CD4-positive, alpha-beta memory T cell (primary cell): ENCODE measurements around the gene RAB4A. TPM values are rescaled to one million over a fixed set of nuclear protein-coding genes. Genes with fewer than 3 reads are reported as not detected.

Source experiments
- CTCF ChIA-PET: fragments of 350-600 bp; sonication (Branson Sonifier 250); formaldehyde crosslinking; loops from one replicate; lab custom pipeline; 2021; ENCODE audit warnings: inconsistent platforms; ENCODE audit not compliant: partially characterized antibody; lab: Charles Lee
- POLR2A ChIA-PET: fragments of 350-600 bp; sonication (Branson Sonifier 250); formaldehyde crosslinking; loops from one replicate; lab custom pipeline; 2021; ENCODE audit not compliant: partially characterized antibody; lab: Charles Lee
- DNase-seq, 5 donors: peaks; one replicate each; pipeline versions ENCODE4 v3.0.0 to v3.0.0-alpha.2; 2020 to 2022; ENCODE audit warnings: mixed read lengths in 1 of 5
- H3K27ac ChIP-seq: one replicate; pipeline ENCODE4 v1.7.0; 2013; ENCODE audit warnings: low read depth, low read length
- H3K27me3 ChIP-seq: 2 replicates; pipeline ENCODE4 v1.7.0; 2013; ENCODE audit warnings: mild to moderate bottlenecking, low read length, moderate library complexity; ENCODE audit not compliant: insufficient read depth
- H3K36me3 ChIP-seq: 2 replicates; pipeline ENCODE4 v1.7.0; 2013; ENCODE audit warnings: mild to moderate bottlenecking, low read length, moderate library complexity; ENCODE audit not compliant: insufficient read depth
- H3K4me1 ChIP-seq: 2 replicates; pipeline ENCODE4 v1.7.0; 2013; ENCODE audit warnings: mild to moderate bottlenecking, low read length, moderate library complexity; ENCODE audit not compliant: insufficient read depth
- H3K4me3 ChIP-seq, 2 donors: one replicate each; pipeline ENCODE4 v1.7.0; 2013; ENCODE audit warnings: low read length in 2 of 2, mild to moderate bottlenecking in 1 of 2
- H3K9me3 ChIP-seq, 2 donors: one replicate each; pipeline ENCODE4 v1.7.0; 2013; ENCODE audit warnings: low read length in 2 of 2, control low read depth in 1 of 2; ENCODE audit not compliant: control insufficient read depth in 1 of 2
- H3K27ac Mint-ChIP-seq, 7 donors: one replicate each; pipeline ENCODE4 v1.8.0; 2020 to 2021; ENCODE audit warnings: mixed read lengths in 7 of 7, mild to moderate bottlenecking in 6 of 7, inconsistent platforms in 3 of 7, moderate library complexity in 3 of 7
- H3K27me3 Mint-ChIP-seq, 2 donors: one replicate each; pipeline ENCODE4 v1.8.0; 2020 to 2021; ENCODE audit warnings: mixed read lengths in 2 of 2
- H3K36me3 Mint-ChIP-seq, 2 donors: one replicate each; pipeline ENCODE4 v1.8.0; 2020 to 2021; ENCODE audit warnings: mixed read lengths in 2 of 2, inconsistent platforms in 1 of 2, mild to moderate bottlenecking in 1 of 2
- H3K4me1 Mint-ChIP-seq, 4 donors: one replicate each; pipeline ENCODE4 v1.8.0; 2020 to 2021; ENCODE audit warnings: mixed read lengths in 4 of 4, mild to moderate bottlenecking in 1 of 4
- H3K4me3 Mint-ChIP-seq, 8 donors: one replicate each; pipeline ENCODE4 v1.8.0; 2020 to 2021; ENCODE audit warnings: mixed read lengths in 8 of 8, mild to moderate bottlenecking in 7 of 8, moderate library complexity in 6 of 8, inconsistent platforms in 3 of 8
- H3K9me3 Mint-ChIP-seq, 8 donors: one replicate each; pipeline ENCODE4 v1.8.0; 2020 to 2021; ENCODE audit warnings: mixed read lengths in 8 of 8, mild to moderate bottlenecking in 5 of 8, inconsistent platforms in 3 of 8, moderate library complexity in 1 of 8
- intact Hi-C: fragments of 100-400 bp; cut with micrococcal nuclease; formaldehyde crosslinking; loops from one replicate; pipeline ENCODE4 v1.15.1; 2023
- polyA plus RNA-seq, 2 donors: library from polyadenylated mRNA; unstranded; fragments of 300-500 nt; fragmentation: Illumina TruSeq; gene quantifications; one replicate each; pipeline ENCODE4 v1.2.3, GENCODE V29; 2021
- total RNA-seq, 2 experiments: library from RNA; stranded (reverse); gene quantifications; one replicate each; pipeline ENCODE4 v1.2.3, GENCODE V29; 2021

RAB4A gene
- total and polyA plus RNA-seq, 4 experiments from 2014 or later = 18.8 to 44.9 (median 33.3) TPM

DNA sequence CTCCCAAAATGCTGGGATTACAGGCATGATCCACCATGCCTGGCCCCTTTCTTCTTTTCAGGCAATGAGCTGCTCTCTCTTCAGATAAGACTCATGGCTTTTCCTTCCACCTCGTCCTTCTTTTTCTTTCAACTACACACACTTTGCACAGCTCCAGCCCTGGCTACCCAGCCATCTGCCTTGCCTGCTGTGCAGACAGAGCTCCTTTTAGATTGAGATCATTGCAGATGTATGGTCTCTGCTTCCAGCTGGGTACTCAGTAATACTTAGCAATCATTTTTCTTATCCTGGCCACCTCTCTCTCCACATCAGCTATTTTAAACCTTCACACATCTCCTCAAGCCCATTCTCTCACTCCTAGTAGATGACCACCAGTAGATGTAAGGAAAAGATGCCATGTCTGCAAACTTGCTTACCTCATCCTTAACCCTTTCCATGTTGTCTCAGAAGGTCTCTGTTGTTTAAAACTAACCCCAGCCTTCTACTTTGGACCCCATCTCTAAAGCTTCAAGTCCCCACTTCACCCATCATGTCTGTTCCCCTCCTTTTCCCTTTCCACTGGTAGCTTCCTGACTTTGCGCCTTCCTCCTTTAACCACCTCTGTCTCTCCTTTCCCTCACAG, 7.3 kb downstream of the RAB4A start:
- Histone ChIP-seq H3K36me3 (peaks cover 4% of the 10 kb centered on the region), H3K27me3 (no peaks in the 10 kb centered on the region), H3K27ac (no peak overlapping the region), H3K4me3 (no peak overlapping the region), H3K4me1 (peaks cover 48% of the 10 kb centered on the region), H3K9me3 (no peaks in the 10 kb centered on the region)
- H3K36me3 Mint-ChIP-seq = peaks cover 13 to 14% of the 10 kb centered on the region in 2 donors
- ChIA-PET CTCF (interaction anchor here (1.3 kb wide), 1 partner anchor 11 kb away, joined by 3 read pairs; no protein-coding TSS in a partner anchor), POLR2A (no interaction called here)
- DNase-seq = no peak
- H3K9me3 Mint-ChIP-seq = peaks cover 0 to 8% (median 3%) of the 10 kb centered on the region in 8 donors
- peaks cover 28 to 58% (median 34%) of the 10 kb centered on the region in 4 donors for H3K4me1 Mint-ChIP-seq
- intact Hi-C loops = no loop called here
- no peak overlapping the region for H3K27ac Mint-ChIP-seq
- no peaks in the 10 kb centered on the region for H3K27me3 Mint-ChIP-seq
- H3K4me3 Mint-ChIP-seq = no peak overlapping the region

DNA sequence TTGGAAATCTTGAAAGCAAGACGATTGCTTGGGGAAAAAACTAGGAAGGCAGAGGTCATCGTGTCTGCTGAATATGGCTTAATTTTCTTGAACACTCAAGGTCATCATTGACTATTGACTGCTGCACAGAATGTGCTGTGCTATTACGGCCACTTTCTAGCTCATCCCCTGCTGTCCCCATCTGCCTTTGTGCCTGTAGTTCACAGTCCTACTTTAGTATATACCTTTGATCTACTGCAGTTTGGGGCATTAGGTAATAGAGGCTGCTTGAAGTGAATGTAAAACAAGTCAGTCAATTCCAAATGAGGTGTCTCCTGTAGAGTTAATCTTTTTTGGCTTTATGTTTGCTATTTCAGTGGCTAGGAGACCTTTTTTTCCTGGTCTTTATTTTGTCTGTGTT, 8.3 kb downstream of the RAB4A start:
- Mint-ChIP-seq H3K27me3 (no peaks in the 10 kb centered on the region), H3K27ac (no peak overlapping the region), H3K36me3 (peaks cover 13 to 18% of the 10 kb centered on the region in 2 donors), H3K9me3 (peaks cover 0 to 8% (median 3%) of the 10 kb centered on the region in 8 donors), H3K4me1 (peaks cover 28 to 60% (median 33%) of the 10 kb centered on the region in 4 donors), H3K4me3 (no peak overlapping the region)
- no peak for DNase-seq
- intact Hi-C loops = no loop called here
- no peak overlapping the region for H3K27ac ChIP-seq
- H3K4me1 ChIP-seq = peaks cover 38% of the 10 kb centered on the region
- POLR2A ChIA-PET = no interaction called here
- H3K9me3 ChIP-seq = no peaks in the 10 kb centered on the region
- CTCF ChIA-PET = no interaction called here
- H3K27me3 ChIP-seq = no peaks in the 10 kb centered on the region
- H3K4me3 ChIP-seq = no peak overlapping the region
- peaks cover 4% of the 10 kb centered on the region for H3K36me3 ChIP-seq

DNA sequence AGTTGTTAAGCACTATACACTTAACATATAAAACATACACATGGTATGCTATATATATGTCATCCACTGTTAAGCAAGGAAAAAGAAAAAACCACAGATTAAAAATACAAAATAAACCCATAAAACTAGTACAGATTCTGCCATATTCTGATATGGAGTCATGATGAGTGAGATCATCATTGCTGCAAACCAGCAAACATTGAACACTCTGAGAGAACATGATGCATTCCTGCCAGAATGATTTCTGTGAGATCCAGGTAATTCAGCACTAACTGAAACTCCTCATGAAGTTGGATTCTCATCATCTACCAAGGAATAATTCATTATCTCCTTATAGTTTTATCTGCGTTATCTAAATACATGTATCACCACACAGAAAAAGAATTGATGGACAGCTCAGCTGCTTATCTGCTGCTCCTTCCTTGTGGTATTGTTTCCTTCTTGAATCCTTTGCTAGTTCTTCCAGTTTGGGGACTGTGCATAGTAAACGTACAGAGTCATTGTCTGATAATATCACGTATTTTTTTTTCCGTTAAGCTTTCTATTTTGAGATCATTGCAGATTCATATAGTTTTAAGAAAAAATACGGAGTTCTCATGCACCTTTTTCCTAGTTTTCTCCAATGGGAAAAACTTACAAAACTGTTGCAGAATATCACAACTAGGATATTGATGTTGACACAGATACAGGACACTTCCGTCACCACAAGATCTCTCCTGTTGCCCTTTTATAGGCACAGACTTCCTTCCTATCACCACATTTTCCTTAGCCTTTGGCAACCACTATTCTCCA, 9.3 kb downstream of the RAB4A start:
- no peak overlapping the region for H3K27ac Mint-ChIP-seq
- H3K4me1 Mint-ChIP-seq = peaks cover 28 to 62% (median 33%) of the 10 kb centered on the region in 4 donors
- Histone ChIP-seq H3K4me1 (peaks cover 41% of the 10 kb centered on the region), H3K36me3 (peaks cover 4% of the 10 kb centered on the region), H3K9me3 (no peaks in the 10 kb centered on the region), H3K4me3 (no peak overlapping the region), H3K27me3 (no peaks in the 10 kb centered on the region), H3K27ac (no peak overlapping the region)
- intact Hi-C loops = no loop called here
- H3K27me3 Mint-ChIP-seq = no peaks in the 10 kb centered on the region
- CTCF ChIA-PET = no interaction called here
- H3K4me3 Mint-ChIP-seq = peak overlapping the region in 6 of 8 donors; percentile 6 to 53 (median 31)
- POLR2A ChIA-PET = no interaction called here
- H3K9me3 Mint-ChIP-seq = peaks cover 0 to 8% (median 3%) of the 10 kb centered on the region in 8 donors
- no peak for DNase-seq
- H3K36me3 Mint-ChIP-seq = peaks cover 13 to 24% of the 10 kb centered on the region in 2 donors

DNA sequence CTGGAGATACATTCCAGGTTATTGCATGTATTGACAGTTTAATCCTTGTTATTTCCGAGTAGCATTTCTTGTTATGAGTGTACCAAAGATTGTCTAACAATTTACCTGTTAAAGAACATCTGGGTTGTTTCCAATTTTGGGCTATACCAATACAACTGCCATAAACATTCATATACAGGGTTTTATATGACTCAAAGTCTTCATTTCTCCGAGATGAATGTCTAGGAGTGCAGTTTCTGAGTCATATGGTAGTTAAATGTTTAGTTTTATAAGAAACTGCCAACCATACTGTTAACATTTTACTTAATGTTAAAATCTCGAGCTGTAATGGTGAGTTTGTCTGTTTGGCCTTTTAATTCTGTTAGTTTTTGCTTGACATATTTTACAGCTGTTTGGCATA, 10.0 kb downstream of the RAB4A start:
- Mint-ChIP-seq H3K4me1 (peaks cover 30 to 61% (median 37%) of the 10 kb centered on the region in 4 donors), H3K27ac (no peak overlapping the region), H3K36me3 (peaks cover 13 to 26% of the 10 kb centered on the region in 2 donors), H3K4me3 (peak overlapping the region in 4 of 8 donors; percentile 11 to 48 (median 30)), H3K27me3 (no peaks in the 10 kb centered on the region), H3K9me3 (peaks cover 0 to 8% (median 3%) of the 10 kb centered on the region in 8 donors)
- CTCF ChIA-PET = no interaction called here
- Histone ChIP-seq H3K27me3 (no peaks in the 10 kb centered on the region), H3K4me1 (peaks cover 43% of the 10 kb centered on the region), H3K36me3 (peaks cover 4% of the 10 kb centered on the region), H3K9me3 (no peaks in the 10 kb centered on the region), H3K27ac (no peak overlapping the region), H3K4me3 (no peak overlapping the region)
- intact Hi-C loops = no loop called here
- no peak for DNase-seq
- POLR2A ChIA-PET = no interaction called here

DNA sequence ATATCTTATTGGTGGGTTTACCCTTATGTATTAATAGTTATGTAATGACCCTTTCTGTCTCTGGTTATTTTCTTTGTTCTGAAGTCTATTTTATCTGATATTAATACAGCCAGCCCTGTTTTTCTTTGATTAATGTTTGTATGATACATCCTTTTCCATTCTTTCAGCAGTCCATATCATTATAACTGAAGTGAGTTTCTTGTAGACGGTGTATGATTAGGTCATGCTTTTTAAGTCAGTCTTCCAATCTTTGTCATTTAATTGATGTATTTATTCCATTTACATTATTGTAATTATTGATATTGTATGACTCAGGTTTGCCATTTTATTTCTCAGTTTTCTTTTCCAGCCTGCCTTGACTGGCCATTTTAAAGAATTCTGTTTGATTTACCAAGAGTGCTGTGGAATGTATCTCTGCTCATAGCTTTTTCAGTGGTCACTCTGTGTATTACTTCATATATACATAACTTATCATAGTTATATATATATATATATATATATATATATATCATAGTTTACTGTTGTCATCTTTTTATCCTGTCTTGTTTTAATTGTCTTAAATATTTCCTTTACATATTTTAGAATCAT, 10.5 kb downstream of the RAB4A start:
- peak overlapping the region in 4 of 8 donors; percentile 0 to 35 (median 6) for H3K4me3 Mint-ChIP-seq
- Histone ChIP-seq H3K27ac (no peak overlapping the region), H3K4me3 (no peak overlapping the region), H3K9me3 (no peaks in the 10 kb centered on the region), H3K4me1 (peaks cover 48% of the 10 kb centered on the region), H3K36me3 (peaks cover 4% of the 10 kb centered on the region), H3K27me3 (no peaks in the 10 kb centered on the region)
- peaks cover 14 to 26% of the 10 kb centered on the region in 2 donors for H3K36me3 Mint-ChIP-seq
- intact Hi-C loops = no loop called here
- POLR2A ChIA-PET = no interaction called here
- H3K9me3 Mint-ChIP-seq = peaks cover 0 to 8% (median 3%) of the 10 kb centered on the region in 8 donors
- CTCF ChIA-PET = no interaction called here
- peaks cover 31 to 61% (median 41%) of the 10 kb centered on the region in 4 donors for H3K4me1 Mint-ChIP-seq
- no peak overlapping the region for H3K27ac Mint-ChIP-seq
- no peaks in the 10 kb centered on the region for H3K27me3 Mint-ChIP-seq
- DNase-seq = no peak

DNA sequence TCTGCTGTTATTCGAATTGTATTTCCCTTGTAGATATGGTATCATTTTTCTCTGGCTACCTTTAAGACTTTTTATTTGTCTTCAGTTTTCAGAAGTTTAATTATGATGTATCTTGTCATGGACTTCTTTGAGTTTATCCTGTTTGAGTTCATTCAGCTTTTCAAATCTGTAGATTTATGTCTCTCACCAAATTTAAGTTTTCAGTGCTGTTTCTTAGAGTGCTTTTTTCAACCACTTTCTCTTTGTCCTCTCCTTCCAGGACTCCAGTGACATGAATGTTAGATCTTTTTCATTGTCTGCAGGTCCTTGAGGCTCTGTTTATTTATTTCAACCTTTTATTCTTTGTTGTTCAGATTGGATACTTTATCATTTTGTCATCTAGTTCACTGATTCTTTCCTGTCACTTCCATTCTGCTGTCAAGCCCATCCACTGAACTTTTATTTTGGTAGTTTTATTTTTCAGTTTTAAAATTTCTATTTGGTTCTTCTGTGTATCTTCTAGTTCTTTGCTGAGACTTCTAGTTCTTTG, 11.4 kb downstream of the RAB4A start:
- Histone ChIP-seq H3K27ac (no peak overlapping the region), H3K36me3 (peaks cover 1% of the 10 kb centered on the region), H3K9me3 (no peaks in the 10 kb centered on the region), H3K27me3 (no peaks in the 10 kb centered on the region), H3K4me1 (peaks cover 52% of the 10 kb centered on the region), H3K4me3 (no peak overlapping the region)
- Mint-ChIP-seq H3K27me3 (no peaks in the 10 kb centered on the region), H3K9me3 (peaks cover 0 to 8% (median 3%) of the 10 kb centered on the region in 8 donors), H3K36me3 (peaks cover 19 to 34% of the 10 kb centered on the region in 2 donors), H3K27ac (no peak overlapping the region), H3K4me1 (peaks cover 37 to 66% (median 47%) of the 10 kb centered on the region in 4 donors), H3K4me3 (peak overlapping the region in 2 of 8 donors; percentile 29 to 37)
- intact Hi-C loops = no loop called here
- POLR2A ChIA-PET = no interaction called here
- CTCF ChIA-PET = no interaction called here
- no peak for DNase-seq

DNA sequence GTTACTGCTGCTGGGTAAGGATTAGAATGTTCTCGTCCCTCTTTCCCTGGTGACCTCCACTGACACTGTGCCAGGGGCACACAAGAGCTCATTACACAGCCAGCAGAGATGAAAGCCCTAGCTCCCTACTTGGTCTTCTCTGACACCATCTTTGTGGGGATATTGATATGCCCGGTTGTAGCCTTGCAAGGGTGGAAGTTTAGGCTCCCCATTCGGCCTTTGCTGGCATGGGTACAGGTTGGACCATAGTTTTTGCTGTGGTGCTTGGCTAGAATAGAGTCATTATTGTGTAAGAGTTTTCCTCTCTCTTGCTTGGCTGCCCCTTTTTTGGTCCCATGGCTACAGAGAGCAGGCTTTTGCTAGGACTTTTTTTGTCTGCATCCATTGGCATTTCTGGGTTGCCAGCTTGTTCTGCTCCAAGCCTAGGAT, 12.3 kb downstream of the RAB4A start:
- no peak overlapping the region for H3K27ac Mint-ChIP-seq
- no peaks in the 10 kb centered on the region for H3K9me3 ChIP-seq

More for the DNA sequence above, 12.3 kb downstream of the RAB4A start:
- H3K4me3 Mint-ChIP-seq = peak overlapping the region in 2 of 8 donors; percentile 40 to 45
- Histone ChIP-seq H3K4me1 (peaks cover 47% of the 10 kb centered on the region), H3K27me3 (no peaks in the 10 kb centered on the region), H3K4me3 (no peak overlapping the region), H3K36me3 (no peaks in the 10 kb centered on the region), H3K27ac (no peak overlapping the region)
- intact Hi-C loops = no loop called here
- H3K27me3 Mint-ChIP-seq = no peaks in the 10 kb centered on the region
- POLR2A ChIA-PET = no interaction called here
- peaks cover 24 to 38% of the 10 kb centered on the region in 2 donors for H3K36me3 Mint-ChIP-seq
- CTCF ChIA-PET = no interaction called here
- DNase-seq = no peak
- peaks cover 41 to 71% (median 51%) of the 10 kb centered on the region in 4 donors for H3K4me1 Mint-ChIP-seq
- peaks cover 0 to 8% (median 3%) of the 10 kb centered on the region in 8 donors for H3K9me3 Mint-ChIP-seq
